Brain microvascular endothelial cell (primary cell): Measurements from ENCODE around the gene DOCK2.

Experiments
- DNase-seq: peaks from one replicate; pipeline ENCODE4 v3.0.0-alpha.2; 2020
- H3K27ac ChIP-seq: fragments of 250-450 bp; sonication (Bioruptor Pico); 2 replicates; pipeline ENCODE4 v1.5.1; 2020; ENCODE audit warnings: mild to moderate bottlenecking, moderate library complexity
- H3K27me3 ChIP-seq: fragments of 250-450 bp; sonication (Bioruptor Pico); replicated peaks from 2 replicates; pipeline ENCODE4 v1.5.1; 2020; ENCODE audit warnings: mild to moderate bottlenecking
- H3K36me3 ChIP-seq: fragments of 250-450 bp; sonication (Bioruptor Pico); replicated peaks from 2 replicates; pipeline ENCODE4 v1.5.1; 2020; ENCODE audit warnings: mild to moderate bottlenecking
- H3K4me3 ChIP-seq: 2 replicates; pipeline ENCODE4 v1.5.1; 2011; ENCODE audit warnings: low read depth, mild to moderate bottlenecking, control low read depth, low read length, moderate library complexity
- in situ Hi-C: cut with HindIII; loops from 2 replicates; pipeline ENCODE4 v1.10.0; 2017; ENCODE audit warnings: low sequenced_read_pairs, low pct_ligation_motif_present
- TF ChIP-seq, protein P1 (sequence below): IDR thresholded peaks from 2 replicates; pipeline ENCODE4 v1.5.1; 2011; ENCODE audit warnings: low read depth, mild to moderate bottlenecking, moderate library complexity, low read length, control low read depth, inconsistent platforms; ENCODE audit errors: missing control alignments

DOCK2 gene

DNA sequence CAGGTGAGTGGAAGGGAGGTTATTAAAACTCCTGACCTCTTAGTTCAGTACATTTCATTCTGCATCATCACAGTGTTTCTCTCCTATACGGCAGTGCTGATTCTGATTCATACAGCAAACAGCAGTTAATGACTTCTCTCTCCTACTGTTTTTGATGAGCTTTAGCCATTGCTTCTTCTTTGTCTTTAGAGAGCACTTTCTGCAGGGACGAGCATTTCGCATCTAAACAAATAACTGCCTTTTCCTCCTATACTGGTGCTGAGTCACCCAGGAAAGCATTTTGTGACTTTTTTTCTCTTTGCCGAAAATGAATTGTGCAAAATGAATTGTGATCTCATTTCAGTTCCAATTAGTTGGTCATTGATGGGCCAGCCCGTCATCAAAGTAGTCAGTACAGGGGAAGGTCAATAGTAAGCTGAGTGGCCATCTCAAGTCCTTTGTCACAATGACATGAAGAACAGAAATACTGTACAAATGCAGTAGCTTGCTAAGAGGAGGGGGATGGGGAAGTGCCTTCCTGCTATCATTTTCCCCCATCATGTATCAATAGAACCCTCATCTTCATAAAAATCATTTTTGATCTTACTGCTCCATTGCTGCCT lies 244.7 kb downstream of the DOCK2 start:
- no peaks in the 10 kb centered on the region for H3K36me3 ChIP-seq
- in situ Hi-C loops: no loop called here
- TF ChIP-seq, protein P1, sequence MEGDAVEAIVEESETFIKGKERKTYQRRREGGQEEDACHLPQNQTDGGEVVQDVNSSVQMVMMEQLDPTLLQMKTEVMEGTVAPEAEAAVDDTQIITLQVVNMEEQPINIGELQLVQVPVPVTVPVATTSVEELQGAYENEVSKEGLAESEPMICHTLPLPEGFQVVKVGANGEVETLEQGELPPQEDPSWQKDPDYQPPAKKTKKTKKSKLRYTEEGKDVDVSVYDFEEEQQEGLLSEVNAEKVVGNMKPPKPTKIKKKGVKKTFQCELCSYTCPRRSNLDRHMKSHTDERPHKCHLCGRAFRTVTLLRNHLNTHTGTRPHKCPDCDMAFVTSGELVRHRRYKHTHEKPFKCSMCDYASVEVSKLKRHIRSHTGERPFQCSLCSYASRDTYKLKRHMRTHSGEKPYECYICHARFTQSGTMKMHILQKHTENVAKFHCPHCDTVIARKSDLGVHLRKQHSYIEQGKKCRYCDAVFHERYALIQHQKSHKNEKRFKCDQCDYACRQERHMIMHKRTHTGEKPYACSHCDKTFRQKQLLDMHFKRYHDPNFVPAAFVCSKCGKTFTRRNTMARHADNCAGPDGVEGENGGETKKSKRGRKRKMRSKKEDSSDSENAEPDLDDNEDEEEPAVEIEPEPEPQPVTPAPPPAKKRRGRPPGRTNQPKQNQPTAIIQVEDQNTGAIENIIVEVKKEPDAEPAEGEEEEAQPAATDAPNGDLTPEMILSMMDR: no peak
- DNase-seq: no peak
- no peaks in the 10 kb centered on the region for H3K27me3 ChIP-seq
- H3K4me3 ChIP-seq: no peak overlapping the region
- H3K27ac ChIP-seq: no peak overlapping the region

DNA sequence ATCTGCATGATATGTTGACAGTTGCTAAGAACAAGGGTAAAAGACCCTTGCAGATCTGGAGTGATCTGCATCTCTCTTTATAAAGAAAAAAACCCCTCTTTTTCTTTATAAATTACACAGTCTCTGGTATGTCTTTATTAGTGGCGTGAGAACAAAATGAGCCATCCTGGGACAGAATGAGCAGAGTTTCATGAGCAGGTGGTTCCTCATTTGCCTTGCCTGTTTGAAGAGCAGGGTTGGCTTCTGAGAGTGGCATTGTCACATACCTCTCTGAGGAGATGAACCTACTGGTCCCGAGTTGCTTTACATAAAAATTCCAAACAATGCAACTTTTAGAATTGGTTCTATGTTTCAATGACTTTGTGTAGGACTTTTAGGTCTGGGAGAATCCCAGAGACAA lies 249.0 kb downstream of the DOCK2 start:
- no peaks in the 10 kb centered on the region for H3K36me3 ChIP-seq
- no peak overlapping the region for H3K4me3 ChIP-seq
- in situ Hi-C loops: no loop called here
- no peaks in the 10 kb centered on the region for H3K27me3 ChIP-seq
- no peak overlapping the region for H3K27ac ChIP-seq
- no peak for DNase-seq
- TF ChIP-seq, protein P1: no peak

DNA sequence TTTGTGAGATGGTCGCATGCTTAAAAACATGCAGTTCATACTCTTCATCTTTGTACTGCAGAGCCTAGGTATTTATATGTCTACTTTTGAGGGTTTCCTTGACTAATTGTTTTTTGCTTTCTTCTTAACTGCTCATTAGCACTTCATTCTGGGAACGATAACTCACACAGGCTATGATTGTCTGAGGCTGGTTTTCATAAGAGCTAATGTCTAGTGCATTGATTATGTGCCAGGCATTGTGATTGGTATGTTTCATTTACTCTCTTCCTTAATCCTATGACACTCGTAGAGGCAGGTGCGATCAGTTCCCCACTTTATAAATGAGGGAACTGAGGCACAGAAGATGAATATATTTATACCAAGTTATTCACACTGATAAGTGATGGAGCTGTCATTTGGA lies 249.6 kb downstream of the DOCK2 start:
- in situ Hi-C loops: no loop called here
- H3K36me3 ChIP-seq: no peaks in the 10 kb centered on the region
- H3K27me3 ChIP-seq: no peaks in the 10 kb centered on the region
- DNase-seq: no peak
- no peak overlapping the region for H3K27ac ChIP-seq
- no peak overlapping the region for H3K4me3 ChIP-seq
- TF ChIP-seq, protein P1: no peak

DNA sequence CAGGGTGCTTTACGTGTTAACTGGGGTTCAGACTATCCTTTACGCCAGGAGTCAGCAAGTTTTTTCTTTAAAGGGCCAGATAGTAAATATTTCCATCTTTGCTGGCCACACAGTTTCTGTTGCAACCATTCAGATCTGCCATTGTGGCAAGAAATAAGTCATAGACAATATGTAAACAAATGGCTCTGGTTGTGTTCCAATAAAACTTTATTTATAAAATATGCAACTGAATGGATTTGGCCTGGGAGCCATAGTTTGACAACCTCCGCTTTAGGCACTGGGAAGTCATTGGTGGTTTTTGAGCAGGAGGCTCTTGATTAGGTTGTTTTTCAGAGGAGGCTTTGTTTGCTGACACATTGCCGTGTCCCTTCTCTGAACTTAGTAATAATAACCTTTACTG lies 252.5 kb downstream of the DOCK2 start:
- no peak for DNase-seq
- in situ Hi-C loops: no loop called here
- Histone ChIP-seq H3K4me3 (no peak overlapping the region), H3K27ac (no peak overlapping the region), H3K36me3 (no peaks in the 10 kb centered on the region), H3K27me3 (no peaks in the 10 kb centered on the region)
- TF ChIP-seq, protein P1: no peak

DNA sequence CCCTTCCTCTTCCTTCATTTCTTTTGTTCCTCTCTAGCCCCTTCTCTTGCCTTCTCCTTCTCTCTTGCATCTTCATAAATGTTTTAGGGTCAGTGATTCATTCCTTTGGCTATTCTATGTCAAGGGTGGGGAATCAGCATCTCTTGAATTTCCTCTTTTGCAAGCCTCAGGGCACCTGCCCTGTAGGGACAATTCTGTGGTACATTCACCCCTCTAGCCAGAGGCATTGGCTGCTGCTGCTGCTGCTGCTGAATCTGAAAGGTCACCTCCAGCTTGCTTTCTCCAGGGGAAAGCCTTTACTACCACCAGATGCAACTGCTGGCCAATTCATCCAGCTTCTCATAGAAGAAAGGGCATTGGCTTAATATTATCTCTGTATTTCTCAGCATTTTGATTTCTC lies 255.9 kb downstream of the DOCK2 start:
- in situ Hi-C loops: no loop called here
- TF ChIP-seq, protein P1: no peak
- no peaks in the 10 kb centered on the region for H3K27me3 ChIP-seq
- no peak overlapping the region for H3K4me3 ChIP-seq
- H3K36me3 ChIP-seq: no peaks in the 10 kb centered on the region
- H3K27ac ChIP-seq: no peak overlapping the region
- DNase-seq: no peak

DNA sequence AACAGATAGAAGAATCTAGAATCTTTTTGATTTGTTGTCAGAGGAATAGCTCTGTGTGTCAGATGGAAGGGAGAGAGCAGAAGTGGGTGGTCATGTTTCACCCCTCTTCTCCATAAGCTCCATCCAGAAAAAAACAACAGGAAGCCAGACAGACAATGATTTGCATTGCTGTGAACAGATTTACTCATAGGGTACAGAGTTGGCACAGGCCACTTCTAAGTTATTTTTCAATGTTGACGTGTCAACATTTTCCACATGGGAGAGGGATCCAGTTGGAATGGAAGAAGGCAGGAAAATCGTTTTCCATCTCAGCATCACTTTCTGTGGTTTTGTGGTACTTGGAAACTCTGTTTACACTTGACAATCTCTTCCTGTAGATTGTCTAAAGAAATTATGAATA lies 256.5 kb downstream of the DOCK2 start:
- DNase-seq: no peak
- TF ChIP-seq, protein P1: no peak
- H3K4me3 ChIP-seq: no peak overlapping the region
- H3K36me3 ChIP-seq: no peaks in the 10 kb centered on the region
- no peak overlapping the region for H3K27ac ChIP-seq
- no peaks in the 10 kb centered on the region for H3K27me3 ChIP-seq
- in situ Hi-C loops: no loop called here
